ENCODE results near the gene RBMS3. TPM values are rescaled to one million over a fixed set of nuclear protein-coding genes. Genes with fewer than 3 reads are reported as not detected.

RBMS3 gene
- total RNA-seq, 1 donor from 2014 or later = 22.6 TPM

DNA sequence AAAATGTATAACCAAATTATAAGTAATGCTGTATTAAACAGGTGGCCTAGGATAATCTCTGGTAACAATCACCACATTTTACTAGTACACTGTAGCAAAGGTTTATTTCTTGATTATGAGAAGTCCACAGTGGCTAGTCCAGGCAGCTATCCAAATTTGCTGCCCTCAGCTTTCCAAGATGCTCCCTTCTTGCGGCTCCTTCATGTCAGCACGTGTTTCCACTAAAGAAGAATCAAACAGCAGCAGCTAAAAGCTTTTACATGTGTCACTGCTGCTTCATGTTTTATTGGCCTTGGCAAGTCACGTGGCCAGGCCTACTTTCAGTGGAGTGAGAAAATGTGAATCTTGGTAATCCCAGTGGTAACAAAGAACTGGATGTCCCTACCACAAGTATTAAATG lies 5.6 kb upstream of the RBMS3 start:
- DNase-seq (ENCODE audit: low read depth in 2 of 2) = no peak

GRCh38 chr3:29277249-29277648 lies 3.6 kb upstream of the RBMS3 start:
- DNase-seq (ENCODE audit: low read depth in 2 of 2) = no peak

DNA sequence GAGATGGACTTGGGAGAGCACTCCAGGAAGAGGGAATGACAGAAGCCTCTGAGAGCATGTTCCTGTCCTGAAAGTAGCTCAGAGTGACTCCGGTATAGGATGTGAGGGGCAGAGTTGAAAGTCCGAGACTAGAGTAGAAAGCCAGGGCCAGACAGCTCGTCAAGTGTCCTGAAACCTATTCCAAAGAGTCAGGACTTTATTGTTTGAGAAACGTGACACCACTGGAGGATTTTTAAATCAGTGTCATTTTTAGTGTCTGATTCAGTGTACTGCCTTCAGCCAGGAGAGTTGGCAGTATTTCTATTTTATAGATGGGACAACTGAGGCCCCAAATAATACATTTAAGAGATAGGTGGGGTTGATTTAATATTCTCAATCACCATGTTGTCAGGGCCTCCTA lies 1.6 kb upstream of the RBMS3 start:
- no peak for DNase-seq (ENCODE audit: low read depth in 2 of 2)

DNA sequence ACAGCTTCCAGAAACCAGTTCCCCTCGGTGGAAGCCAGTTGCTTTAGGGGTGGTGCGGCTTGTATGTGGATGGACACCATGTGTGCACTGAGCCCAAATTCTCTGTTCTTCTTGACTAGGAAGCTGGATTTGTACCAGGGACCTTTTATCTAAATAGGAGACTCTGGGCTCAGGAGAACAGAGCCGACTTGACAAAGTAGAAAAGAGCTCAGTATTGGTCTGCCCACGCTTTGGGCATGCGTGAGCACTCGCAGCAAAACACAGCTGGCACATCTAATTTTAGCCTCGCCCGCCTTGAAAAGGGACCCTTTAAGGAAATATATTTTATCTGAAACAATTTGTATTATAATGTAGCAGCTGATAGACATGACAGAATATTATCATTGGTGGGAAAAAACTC lies 1.1 kb upstream of the RBMS3 start:
- peak; percentile 15 to 35 for DNase-seq (ENCODE audit: low read depth in 2 of 2)

GRCh38 chr3:29281094-29281343 lies 148 bp downstream of the RBMS3 start:
- no peak for DNase-seq (ENCODE audit: low read depth in 2 of 2)

- peak; percentile 60 to 68 for DNase-seq (ENCODE audit: low read depth in 2 of 2)
These were observed 722 bp downstream of the RBMS3 start for GRCh38 chr3:29281344-29282241.

- peak; percentile 73 to 77 for DNase-seq (ENCODE audit: low read depth in 2 of 2)
These were observed 1.8 kb downstream of the RBMS3 start for GRCh38 chr3:29282427-29283230.

- DNase-seq (ENCODE audit: low read depth in 2 of 2) = peak; percentile 28 to 37
These were observed 2.6 kb downstream of the RBMS3 start for GRCh38 chr3:29283231-29284119.

DNA sequence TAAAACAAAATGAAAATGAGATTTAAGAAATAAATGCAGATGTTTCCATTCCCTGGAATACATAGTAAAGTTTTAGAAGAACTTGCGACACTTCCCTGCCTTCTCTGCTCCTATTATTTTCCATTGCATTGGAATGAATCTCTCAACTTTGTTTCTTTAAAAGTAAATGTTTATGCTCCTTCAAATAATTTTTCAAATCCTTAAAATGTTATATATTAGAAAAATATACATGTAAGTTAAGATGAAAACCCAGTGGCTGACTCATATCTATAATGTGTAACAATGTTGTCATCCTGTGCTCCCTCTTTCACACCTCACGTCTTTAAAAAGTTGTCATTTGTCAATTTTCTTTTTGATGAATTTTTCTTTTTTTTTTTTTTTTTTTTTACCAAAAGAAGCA lies 3.6 kb downstream of the RBMS3 start:
- peak; percentile 11 to 26 for DNase-seq (ENCODE audit: low read depth in 2 of 2)

GRCh38 chr3:29285471-29286071 lies 4.7 kb downstream of the RBMS3 start:
- DNase-seq (ENCODE audit: low read depth in 2 of 2) = peak; percentile 37 to 40

DNA sequence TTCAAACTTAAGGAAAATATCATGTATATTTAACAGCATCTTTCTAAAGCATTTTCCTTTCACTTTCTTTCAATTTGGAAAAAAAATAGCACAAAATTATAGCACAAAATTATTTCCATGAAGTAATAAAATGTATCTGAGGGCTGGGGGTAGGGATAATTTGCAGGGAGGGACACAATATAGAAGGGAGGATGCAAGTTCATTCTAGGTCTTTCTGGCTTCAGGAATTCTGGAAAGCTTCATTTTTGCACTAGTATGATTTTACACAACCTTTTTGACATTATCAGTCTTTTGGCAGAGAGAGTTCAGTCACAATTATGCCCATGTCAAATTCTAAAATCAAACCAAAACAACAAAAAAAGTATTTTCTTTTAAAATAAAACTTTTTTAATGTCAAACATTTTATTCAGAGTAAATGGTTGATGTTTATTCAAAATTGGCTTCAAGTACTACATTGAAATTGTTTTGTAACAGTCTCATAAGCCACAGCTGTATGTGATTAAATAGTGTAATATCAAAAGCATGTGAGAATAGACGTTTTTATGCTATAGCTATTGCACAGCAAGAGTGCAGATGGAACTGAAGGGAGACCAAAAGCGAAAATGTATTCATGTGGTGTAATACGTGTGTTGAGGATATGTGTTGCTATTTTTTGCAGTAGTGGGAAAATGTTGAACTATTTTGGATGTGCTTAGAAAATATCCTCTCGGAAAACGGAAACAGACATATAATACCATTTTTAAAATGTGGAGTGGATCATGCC lies 5.8 kb downstream of the RBMS3 start:
- DNase-seq (ENCODE audit: low read depth in 2 of 2) = peak in 1 of 2 donors; percentile 79

DNA sequence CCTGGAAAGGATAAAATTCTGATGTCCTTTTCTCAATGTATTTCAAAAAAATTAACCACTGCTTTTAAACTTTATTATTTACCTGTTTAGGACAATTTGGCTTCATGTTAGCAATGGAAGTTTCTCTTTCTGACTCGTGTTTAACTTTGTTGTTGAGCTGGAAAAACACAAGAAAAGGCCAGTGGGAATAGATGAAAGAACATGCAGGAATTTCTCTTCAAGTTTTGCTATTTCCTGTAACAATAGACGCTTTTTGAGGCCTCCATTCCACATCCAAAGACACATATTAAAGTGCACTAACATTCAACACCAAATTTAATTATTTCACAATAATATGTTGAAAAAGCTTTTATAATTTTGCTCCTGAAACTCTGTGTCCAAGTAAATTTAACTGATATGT lies 9.7 kb downstream of the RBMS3 start:
- no peak for DNase-seq (ENCODE audit: low read depth in 2 of 2)

DNA sequence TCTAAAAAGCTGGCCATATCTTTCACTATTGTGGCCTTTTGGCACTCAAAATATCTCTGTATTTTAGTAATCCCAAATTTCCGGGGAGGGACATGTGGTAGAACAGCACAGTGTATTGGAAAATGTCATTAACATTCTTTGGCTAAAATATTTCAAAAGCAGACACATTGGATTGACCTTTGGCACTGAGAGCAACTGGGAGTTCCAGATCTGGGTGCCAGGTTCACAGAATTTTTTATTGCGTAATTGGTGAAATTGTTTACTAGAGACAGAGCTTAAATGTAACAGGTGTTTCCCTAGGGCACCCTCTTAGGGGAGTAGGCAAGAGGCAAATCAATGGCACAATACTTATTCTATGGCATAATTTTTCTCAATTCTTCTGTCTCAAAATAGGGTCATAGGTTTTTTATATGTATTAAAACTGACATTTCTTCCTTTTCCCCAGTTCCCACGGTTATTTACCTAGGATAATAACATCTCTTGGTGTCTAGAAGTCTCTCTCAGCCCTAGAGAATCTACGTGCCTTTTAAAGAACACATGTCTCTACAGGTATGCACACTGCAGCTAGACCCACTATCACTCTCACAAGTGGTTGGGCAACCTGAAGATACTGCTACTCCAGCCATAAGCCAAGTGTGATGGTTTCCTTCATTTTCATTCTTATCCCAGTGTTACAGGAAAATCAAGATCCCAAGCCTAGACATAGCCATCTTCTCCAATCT lies 10.6 kb downstream of the RBMS3 start:
- peak; percentile 8 to 58 for DNase-seq (ENCODE audit: low read depth in 2 of 2)

DNA sequence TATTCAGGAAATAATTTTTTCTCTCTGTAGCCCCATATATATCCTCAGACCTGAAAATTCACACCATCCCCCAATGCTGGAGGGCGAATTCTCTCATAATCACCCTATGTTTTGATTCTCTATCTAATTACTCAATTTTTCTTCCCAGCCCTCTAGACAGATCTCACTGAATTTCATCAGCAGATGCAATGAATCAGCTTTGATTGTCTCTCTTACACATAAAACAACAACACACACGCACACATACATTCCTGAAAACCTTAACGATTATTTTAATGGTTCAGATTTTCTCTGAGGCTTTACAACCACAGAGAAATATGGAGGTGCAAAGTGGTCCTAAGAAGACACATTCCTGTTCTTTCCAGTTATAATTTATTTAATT lies 11.1 kb downstream of the RBMS3 start:
- DNase-seq (ENCODE audit: low read depth in 2 of 2) = no peak

- no peak for DNase-seq (ENCODE audit: low read depth in 2 of 2)
These were observed 12.6 kb downstream of the RBMS3 start for GRCh38 chr3:29293421-29293820.

- no peak for DNase-seq (ENCODE audit: low read depth in 2 of 2)
These were observed 17.1 kb downstream of the RBMS3 start for GRCh38 chr3:29297998-29298397.

DNA sequence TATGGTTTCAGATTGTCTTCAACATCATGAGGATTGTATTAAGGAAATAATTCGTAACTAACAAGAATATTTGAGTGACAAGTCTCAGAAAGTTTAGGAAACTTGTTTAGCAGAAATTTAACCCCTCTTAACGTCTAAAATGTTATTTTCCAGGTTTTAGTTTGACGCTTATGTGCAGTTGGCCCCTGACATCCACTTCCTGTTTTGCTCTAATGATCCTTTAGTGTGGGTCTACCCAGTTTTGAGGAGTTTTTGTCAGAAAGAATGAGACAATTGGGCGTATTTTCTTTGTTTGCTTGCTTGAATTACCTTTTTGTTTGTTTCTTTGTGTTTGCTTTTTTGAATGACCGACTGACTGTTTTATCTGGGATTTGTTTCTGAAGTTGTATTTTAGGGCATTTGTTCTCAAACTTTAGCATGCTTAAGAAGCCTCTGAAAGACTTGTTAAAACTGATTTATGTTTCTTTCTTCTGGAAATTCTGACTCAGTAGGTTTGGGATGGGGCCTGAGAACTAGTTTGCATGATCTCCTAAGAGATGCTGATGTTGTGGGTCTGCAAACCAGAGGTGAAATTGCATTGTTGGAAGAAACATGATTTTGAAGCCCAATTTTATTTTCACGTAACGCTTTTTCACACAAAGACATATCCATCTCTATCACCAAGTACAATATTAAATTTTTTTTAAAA lies 20.6 kb downstream of the RBMS3 start:
- no peak for DNase-seq (ENCODE audit: low read depth in 2 of 2)

- no peak for DNase-seq (ENCODE audit: low read depth in 2 of 2)
These were observed 21.7 kb downstream of the RBMS3 start for GRCh38 chr3:29302619-29303018.

GRCh38 chr3:29307295-29307694 lies 26.4 kb downstream of the RBMS3 start:
- no peak for DNase-seq (ENCODE audit: low read depth in 2 of 2)

Data from lung microvascular endothelial cell (primary cell).